HG03354 (cell line): ENCODE data around the gene CD48.

Experiments
- ATAC-seq: cut with Tn5 transposase; IDR thresholded peaks from one replicate; pipeline ENCODE4 v1.9.1; 2021; ENCODE audit warnings: mild to moderate bottlenecking; ENCODE audit not compliant: unreplicated experiment, poor library complexity, severe bottlenecking

CD48 gene

GRCh38 chr1:160711602-160712311 is at the start of gene CD48:
Gene CD48, minus strand, starts transcription at chr1:160711822. Its CDS starts 59 bp downstream, at chr1:160711763.
- peak; percentile 38 for ATAC-seq

- no peak for ATAC-seq
Observed at GRCh38 chr1:160761046-160761445, 49.4 kb upstream of the CD48 start.

GRCh38 chr1:160759740-160760139 is 48.1 kb upstream of the CD48 start:
- no peak for ATAC-seq

- no peak for ATAC-seq
Observed at GRCh38 chr1:160758521-160758920, 46.9 kb upstream of the CD48 start.

- ATAC-seq = no peak
Observed at GRCh38 chr1:160756849-160757201, 45.2 kb upstream of the CD48 start.

- no peak for ATAC-seq
Observed at GRCh38 chr1:160755911-160756848, 44.6 kb upstream of the CD48 start.

GRCh38 chr1:160755461-160755860 is 43.8 kb upstream of the CD48 start:
- no peak for ATAC-seq

- ATAC-seq = no peak
Observed at GRCh38 chr1:160753594-160753993, 42.0 kb upstream of the CD48 start.

GRCh38 chr1:160752924-160753323 is 41.3 kb upstream of the CD48 start:
- ATAC-seq = no peak

GRCh38 chr1:160752406-160752805 is 40.8 kb upstream of the CD48 start:
- ATAC-seq = no peak

GRCh38 chr1:160750608-160751007 is 39.0 kb upstream of the CD48 start:
- no peak for ATAC-seq

GRCh38 chr1:160748878-160749269 is 37.3 kb upstream of the CD48 start:
- ATAC-seq = no peak

GRCh38 chr1:160748181-160748877 is 36.7 kb upstream of the CD48 start:
- no peak for ATAC-seq

- no peak for ATAC-seq
Observed at GRCh38 chr1:160747717-160748116, 36.1 kb upstream of the CD48 start.

GRCh38 chr1:160746836-160747500 is 35.3 kb upstream of the CD48 start:
- no peak for ATAC-seq

- no peak for ATAC-seq
Observed at GRCh38 chr1:160745551-160745950, 33.9 kb upstream of the CD48 start.

- no peak for ATAC-seq
Observed at GRCh38 chr1:160744852-160745520, 33.4 kb upstream of the CD48 start.

- ATAC-seq = no peak
Observed at GRCh38 chr1:160744199-160744851, 32.7 kb upstream of the CD48 start.

- ATAC-seq = no peak
Observed at GRCh38 chr1:160743266-160743665, 31.6 kb upstream of the CD48 start.
